Forelimb muscle (tissue), 1 donor: Measurements from ENCODE around the gene FBXW9. TPM values are rescaled to one million over a fixed set of nuclear protein-coding genes. Genes with fewer than 3 reads are reported as not detected.
"Not testable (repeated sequence)": the region's sequence is repeated elsewhere in the genome, so short reads cannot be mapped to it uniquely, and the experiment has no call there.

Experiments
- DNase-seq: peaks from one replicate; pipeline ENCODE4 v3.0.0-alpha.2; 2013; ENCODE audit warnings: low read depth
- polyA plus RNA-seq: library from polyadenylated mRNA; unstranded; fragments of 120-200 nt; gene quantifications from one replicate; pipeline ENCODE4 v1.2.1, GENCODE V29; 2013; ENCODE audit not compliant: insufficient read length

The FBXW9 gene
- polyA plus RNA-seq, 1 donor, result 3.7 TPM

GRCh38 chr19:12681074-12681987, 15.1 kb downstream of the FBXW9 start, which contains the start of gene DHPS:
Gene DHPS (minus strand): TSS chr19:12681880. CDS start chr19:12681766, 114 bp downstream.
- DNase-seq, result peak; percentile 99

DNA sequence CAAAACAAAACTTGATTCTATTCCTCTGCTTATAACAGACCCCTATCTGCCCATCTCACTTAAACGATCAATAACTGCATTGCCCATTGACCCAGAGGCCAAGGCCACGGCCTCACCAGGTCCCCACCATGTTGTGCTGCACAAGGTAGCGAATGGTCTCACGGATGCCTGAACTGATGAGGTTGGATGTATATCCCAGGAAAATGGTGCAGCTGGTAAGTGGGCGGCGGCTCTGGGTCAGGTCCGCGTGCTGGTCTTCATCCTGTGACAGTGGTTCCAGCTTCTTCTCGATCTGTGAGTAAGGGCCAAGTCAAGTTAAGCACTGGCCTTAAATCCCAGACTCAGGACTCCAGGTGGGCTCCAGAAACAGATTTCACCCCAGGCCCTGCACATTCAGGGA, 16.4 kb downstream of the FBXW9 start:
- DNase-seq, result no peak

DNA sequence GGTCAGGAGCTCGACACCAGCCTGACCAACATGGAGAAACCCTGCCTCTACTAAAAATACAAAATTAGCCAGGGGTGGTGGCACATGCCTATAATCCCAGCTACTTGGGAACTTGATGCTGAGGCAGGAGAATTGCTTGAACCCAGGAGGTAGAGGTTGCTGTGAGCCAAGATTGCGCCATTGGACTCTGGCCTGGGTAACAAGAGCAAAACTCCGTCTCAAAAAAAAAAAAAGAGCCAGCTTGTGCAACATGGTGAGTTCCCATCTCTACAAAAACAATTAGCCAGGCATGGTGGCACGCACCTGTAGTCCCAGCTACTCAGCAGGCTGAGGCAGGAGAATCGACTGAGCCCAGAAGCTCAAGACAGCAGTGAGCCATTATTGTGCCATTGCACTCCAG, 18.4 kb downstream of the FBXW9 start:
- DNase-seq, result not testable (repeated sequence)

DNA sequence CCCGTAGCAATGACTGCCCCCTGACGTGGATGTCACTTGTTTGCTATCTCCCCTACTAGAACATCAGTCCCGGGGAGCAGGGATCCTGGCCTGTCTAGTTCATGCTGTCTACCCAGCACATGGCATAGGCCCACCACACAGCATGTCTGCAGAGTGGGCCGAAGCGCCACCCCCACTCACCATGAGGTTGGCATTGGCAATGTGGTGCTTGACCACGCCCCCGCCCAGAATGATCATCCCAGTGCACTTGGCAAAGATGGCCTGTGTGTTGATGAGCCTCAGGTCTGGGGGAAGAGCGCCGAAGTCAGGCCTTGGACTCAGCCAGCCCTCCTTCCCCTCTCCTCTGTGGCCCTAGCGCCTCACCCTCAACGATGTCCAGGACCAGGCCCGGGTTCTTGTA, 19.5 kb downstream of the FBXW9 start:
- no peak for DNase-seq

DNA sequence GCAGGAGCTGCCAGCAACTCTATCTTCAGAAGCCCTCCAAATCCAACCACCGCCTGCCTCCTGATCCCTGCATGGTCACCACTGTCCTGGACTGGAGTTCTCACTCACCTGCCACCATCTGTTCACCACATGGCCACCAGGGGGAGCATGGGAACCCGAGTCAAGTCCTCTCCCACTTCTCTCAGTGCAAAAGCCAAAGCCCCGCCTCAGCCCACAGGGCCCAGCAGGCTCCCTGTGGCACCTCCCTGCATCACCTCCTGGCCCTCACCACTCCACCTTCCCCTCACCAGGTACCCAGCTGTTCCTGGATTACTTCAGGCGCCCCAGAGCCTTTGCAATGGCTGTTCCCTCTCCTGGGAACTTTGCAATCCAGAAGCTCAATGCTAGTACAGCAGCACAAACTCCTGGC, 20.0 kb downstream of the FBXW9 start:
- no peak for DNase-seq

- no peak for DNase-seq
Observed at GRCh38 chr19:12675940-12676339, 20.5 kb downstream of the FBXW9 start.

DNA sequence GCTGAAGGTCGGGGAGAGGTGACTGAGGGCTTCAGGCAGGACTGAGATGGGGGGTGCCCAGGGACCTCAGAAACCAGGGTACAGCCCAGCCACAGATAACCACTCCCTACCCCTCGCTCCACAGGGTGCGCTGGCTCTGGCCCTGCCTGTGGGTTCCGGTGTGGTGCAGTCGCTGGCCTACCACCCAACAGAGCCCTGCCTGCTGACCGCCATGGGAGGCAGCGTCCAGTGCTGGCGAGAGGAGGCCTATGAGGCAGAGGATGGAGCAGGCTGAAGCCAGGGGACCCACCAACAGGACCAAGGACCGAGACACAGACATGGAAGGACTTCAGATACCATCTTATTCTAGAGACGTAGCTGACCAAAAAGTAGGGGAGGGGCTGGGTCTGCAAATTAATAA, 21.0 kb downstream of the FBXW9 start:
- DNase-seq, result no peak

GRCh38 chr19:12672744-12673143, 23.7 kb downstream of the FBXW9 start:
- DNase-seq, result no peak

DNA sequence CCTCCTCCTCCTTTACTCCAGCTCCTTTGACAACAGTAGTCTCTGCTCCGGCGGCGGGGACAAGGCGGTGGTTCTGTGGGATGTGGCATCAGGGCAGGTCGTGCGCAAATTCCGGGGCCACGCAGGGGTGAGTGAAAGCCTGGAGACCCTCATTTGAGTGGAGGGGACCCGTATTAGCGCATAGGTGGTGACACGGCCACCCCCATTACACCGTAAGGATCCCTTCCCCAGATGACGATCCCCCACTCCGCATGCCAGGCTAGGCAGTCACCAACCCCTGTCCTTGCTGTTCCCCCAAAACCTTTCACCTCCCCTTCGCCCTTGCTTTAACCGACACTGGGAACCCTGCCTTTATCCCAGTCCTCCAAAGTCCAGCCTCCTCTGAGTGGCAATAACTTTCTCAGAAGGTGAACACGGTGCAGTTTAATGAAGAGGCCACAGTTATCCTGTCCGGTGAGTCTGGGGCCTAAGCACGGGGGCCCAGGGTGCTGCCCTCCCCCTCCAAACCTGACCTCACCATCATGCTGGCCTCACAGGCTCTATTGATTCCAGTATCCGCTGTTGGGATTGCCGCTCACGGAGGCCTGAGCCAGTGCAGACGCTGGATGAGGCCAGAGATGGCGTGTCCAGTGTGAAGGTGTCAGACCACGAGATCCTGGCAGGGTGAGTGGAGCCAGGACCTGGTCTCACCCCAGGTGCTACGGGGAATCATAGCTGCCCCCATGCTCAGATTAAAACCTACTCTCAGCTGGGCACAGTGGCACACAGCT, 26.1 kb downstream of the FBXW9 start:
- DNase-seq, result no peak

- DNase-seq, result peak; percentile 63
Observed at GRCh38 chr19:12669270-12670158, 26.9 kb downstream of the FBXW9 start.

DNA sequence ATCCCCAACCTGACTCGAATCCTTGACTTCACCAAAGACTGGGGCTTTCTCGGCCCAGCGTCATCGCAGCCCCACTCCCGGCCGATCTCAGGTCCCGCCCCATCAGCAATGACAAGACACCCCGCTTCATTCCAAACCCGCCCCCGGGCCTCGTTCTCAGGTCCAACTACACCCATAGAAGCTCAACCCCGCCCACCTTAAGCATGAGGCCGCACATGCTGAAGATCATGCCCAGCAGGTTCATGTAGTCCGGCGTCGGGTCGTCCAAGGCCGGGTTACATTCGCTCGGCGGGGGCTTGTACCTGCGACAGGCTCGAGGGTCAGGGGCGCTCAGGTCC, 27.5 kb downstream of the FBXW9 start:
- no peak for DNase-seq

- no peak for DNase-seq
Observed at GRCh38 chr19:12668346-12668745, 28.1 kb downstream of the FBXW9 start.

DNA sequence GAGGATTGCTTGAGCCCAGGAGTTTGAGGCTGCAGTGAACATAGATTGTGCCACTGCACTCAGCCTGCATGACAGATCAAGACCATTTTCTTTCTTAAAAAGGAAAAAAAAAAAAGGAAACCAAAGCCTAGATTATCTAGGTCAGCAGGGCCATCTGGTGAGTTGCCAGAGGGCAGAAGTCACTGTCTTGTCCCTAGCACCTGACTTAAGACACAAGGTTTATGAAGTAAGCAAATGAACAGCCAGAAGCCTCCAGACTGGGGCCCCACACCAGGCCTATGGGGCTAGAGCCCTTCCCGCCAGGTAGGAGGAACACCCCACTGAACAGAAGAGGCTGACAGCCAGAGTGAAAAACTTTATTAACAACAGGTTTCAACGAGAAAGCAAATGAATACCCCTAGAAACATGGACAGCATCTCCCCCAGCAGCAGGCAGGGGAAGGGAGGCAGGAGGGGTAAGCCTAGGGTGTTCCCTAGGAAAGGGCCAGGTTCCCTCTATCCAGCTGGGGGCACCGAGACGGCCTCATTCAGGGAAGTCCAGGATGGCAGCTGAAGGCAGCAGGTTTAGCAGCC, 28.6 kb downstream of the FBXW9 start:
- no peak for DNase-seq

DNA sequence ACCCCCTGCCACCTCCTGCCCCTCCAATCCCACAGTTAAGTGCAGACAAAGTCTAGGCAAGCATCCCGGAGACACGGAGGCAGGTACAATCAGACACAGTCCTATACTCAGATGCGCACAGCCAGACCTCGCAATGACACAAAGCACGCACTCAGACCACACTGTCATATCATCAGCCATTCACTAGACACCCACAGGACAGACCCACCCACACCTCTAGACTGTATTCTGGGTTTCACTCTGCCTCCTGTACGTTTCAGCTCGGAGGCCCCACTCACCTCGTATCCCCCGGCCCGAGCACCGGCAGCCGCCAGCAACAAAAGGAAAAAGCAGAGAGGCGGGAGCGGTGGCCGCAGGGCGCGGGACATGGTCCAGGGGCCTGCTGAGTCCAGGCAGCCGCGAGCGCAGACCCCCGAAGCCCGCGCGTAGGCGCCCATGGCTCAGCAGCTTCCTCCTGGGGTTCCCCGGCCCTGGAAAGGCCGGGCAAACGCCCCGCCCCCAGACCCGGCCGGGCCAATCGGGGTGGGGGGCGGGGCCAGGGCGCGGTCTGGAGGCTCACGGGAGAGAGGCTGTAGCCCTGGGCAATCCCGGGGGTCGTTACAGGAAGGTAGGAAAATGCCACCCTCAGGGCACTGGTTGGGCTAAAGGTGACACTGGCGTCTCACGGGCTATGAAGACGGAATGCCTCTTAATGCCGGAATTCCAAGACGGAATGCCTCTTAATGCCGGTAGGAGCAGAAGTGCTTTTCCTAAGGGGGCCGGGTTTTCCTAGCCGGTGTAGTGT, 30.0 kb downstream of the FBXW9 start, which contains the start of the genes MAN2B1 and WDR83:
MAN2B1 (minus strand) TSS at position 478 of the 784 bp plus-strand sequence; CDS start at position 437, 41 bp downstream.
WDR83 (plus strand) TSS at position 543 of the 784 bp plus-strand sequence. CDS start 2,984 bp downstream, outside the sequence.
- no peak for DNase-seq

- no peak for DNase-seq
Observed at GRCh38 chr19:12665671-12666264, 30.7 kb downstream of the FBXW9 start.

GRCh38 chr19:12665281-12665573, 31.2 kb downstream of the FBXW9 start:
- no peak for DNase-seq

DNA sequence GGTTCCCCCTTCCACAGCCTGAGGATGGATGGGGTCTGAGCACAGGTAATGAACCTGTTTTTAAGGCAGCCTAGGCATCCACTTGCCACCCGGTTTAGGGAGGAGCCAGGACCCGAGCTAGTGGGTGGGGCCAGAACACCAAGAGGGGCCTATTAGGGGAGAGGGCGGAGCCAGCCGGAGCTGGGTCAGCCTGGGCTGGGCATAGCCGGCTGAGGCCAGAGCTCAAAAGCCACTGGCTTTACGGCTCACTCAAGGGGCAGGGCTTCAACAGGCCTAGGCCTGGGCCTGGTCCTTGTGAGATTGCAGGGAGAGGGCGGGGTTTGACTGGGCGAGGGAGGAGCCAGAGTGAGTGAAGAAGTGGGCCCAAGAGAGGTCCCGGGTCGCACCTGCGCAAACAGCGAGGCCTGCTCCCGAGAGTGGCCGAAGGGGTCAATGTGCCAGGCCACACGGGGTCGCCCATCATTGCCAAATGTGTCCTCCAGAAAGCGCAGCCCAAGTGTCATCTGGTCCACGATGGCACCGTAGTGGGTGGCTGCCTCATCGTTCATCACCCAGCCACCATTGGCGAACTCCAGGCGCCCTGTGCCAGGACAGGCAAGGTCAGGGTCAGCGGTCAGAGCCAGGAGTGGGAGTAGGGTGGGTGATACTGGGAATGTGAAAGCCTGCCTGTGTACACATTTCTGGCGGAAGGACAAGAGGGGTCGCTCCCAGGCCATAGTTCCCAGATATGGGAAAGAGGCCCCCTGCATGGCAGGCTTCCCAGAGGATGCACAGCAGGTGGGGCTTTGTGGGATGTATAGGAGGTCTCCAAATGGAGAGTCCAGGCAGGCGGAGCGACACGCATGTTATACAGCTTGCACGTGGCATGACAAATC, 31.8 kb downstream of the FBXW9 start:
- DNase-seq, result no peak

DNA sequence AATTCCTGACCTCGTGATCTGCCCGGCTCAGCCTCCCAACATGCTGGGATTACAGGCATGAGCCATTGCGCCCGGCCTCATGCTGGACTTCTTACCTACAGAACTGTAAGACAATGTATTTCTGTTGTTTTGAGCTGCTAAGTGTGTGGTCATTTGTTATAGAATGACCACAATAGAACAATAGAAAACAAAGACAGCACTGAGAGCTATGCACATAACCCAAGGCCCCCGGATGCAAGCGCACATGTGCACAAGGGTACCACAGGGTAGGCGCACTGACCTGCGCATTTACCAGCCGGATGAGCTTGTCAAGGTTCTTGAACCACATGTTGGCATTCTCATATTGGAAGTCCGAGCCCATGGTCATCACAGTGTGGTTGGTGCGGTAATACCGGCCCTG, 35.5 kb downstream of the FBXW9 start:
- DNase-seq, result no peak

- DNase-seq, result no peak
Observed at GRCh38 chr19:12657966-12658365, 38.5 kb downstream of the FBXW9 start.
